Neural cell (in vitro differentiated cells): ENCODE measurements around the gene CACNG8. TPM values are rescaled to one million over a fixed set of nuclear protein-coding genes. Genes with fewer than 3 reads are reported as not detected.
A peak's percentile ranks its signal among the peaks of the same experiment; 100 is the strongest.

Experiments used
- H2AFZ ChIP-seq: fragments of 200-600, 300-800 bp; sonication (generic), shearing (Covaris generic); 2 replicates; pipeline ENCODE4 v1.6.0; 2014; ENCODE audit warnings: low read depth, mild to moderate bottlenecking, antibody characterized with exemption, low read length, moderate library complexity
- H3F3A ChIP-seq: fragments of 200-600 bp; shearing (Covaris generic); 2 replicates; pipeline ENCODE4 v1.6.1; 2016; ENCODE audit warnings: mild to moderate bottlenecking, moderate library complexity, mixed read lengths, antibody characterized with exemption, low read length; ENCODE audit not compliant: insufficient read depth, poor library complexity, severe bottlenecking
- H3K27ac ChIP-seq: fragments of 200-600, 300-800 bp; sonication (generic), shearing (Covaris generic); 2 replicates; pipeline ENCODE4 v1.5.1; 2014; ENCODE audit warnings: mild to moderate bottlenecking, low read length, moderate library complexity
- H3K27me3 ChIP-seq: fragments of 300-800, 200-600 bp; sonication (generic), shearing (Covaris generic); 2 replicates; pipeline ENCODE4 v1.6.0; 2014; ENCODE audit warnings: mild to moderate bottlenecking, low read depth, low read length, moderate library complexity; ENCODE audit not compliant: insufficient read depth
- H3K36me3 ChIP-seq: fragments of 300-800, 200-600 bp; sonication (generic), shearing (Covaris generic); 2 replicates; pipeline ENCODE4 v1.5.1; 2014; ENCODE audit warnings: mild to moderate bottlenecking, antibody characterized with exemption, low read length, moderate library complexity; ENCODE audit not compliant: insufficient read depth
- H3K4me2 ChIP-seq: fragments of 300-800, 200-600 bp; sonication (generic), shearing (Covaris generic); 2 replicates; pipeline ENCODE4 v1.6.0; 2014; ENCODE audit warnings: mild to moderate bottlenecking, low read length
- H3K4me3 ChIP-seq: fragments of 300-800, 200-600 bp; sonication (generic), shearing (Covaris generic); 2 replicates; pipeline ENCODE4 v1.5.1; 2014; ENCODE audit warnings: mild to moderate bottlenecking, low read length, moderate library complexity
- H3K79me2 ChIP-seq: fragments of 200-600 bp; shearing (Covaris generic); replicated peaks from 2 replicates; pipeline ENCODE4 v1.6.0; 2014; ENCODE audit warnings: mild to moderate bottlenecking, low read length, moderate library complexity; ENCODE audit not compliant: insufficient read depth
- H3K9ac ChIP-seq: fragments of 300-800, 200-600 bp; sonication (generic), shearing (Covaris generic); 2 replicates; pipeline ENCODE4 v1.6.1; 2016; ENCODE audit warnings: mild to moderate bottlenecking, low read length, mixed read lengths
- H3K9me2 ChIP-seq: fragments of 200-600 bp; shearing (Covaris generic); 2 replicates; pipeline ENCODE4 v1.6.1; 2016; ENCODE audit warnings: mild to moderate bottlenecking, low read length, mixed read lengths; ENCODE audit not compliant: insufficient read depth
- H3K9me3 ChIP-seq: fragments of 200-600, 300-800 bp; sonication (generic), shearing (Covaris generic); 2 replicates; pipeline ENCODE4 v1.6.1; 2016; ENCODE audit warnings: mild to moderate bottlenecking, mixed run types, low read length, moderate library complexity, mixed read lengths
- H4K20me1 ChIP-seq: fragments of 200-600 bp; shearing (Covaris generic); 2 replicates; pipeline ENCODE4 v1.6.1; 2016; ENCODE audit warnings: mild to moderate bottlenecking, mixed run types; ENCODE audit not compliant: insufficient read depth
- CTCF ChIP-seq: fragments of 450-650 bp; IDR thresholded peaks from 2 replicates; pipeline ENCODE4 v1.5.1; 2014; ENCODE audit warnings: antibody characterized with exemption, mild to moderate bottlenecking, moderate library complexity; ENCODE audit not compliant: poor library complexity, severe bottlenecking
- EP300 ChIP-seq: fragments of 450-650 bp; conservative IDR thresholded peaks from 2 replicates; pipeline ENCODE4 v1.6.1; 2014; ENCODE audit warnings: antibody characterized with exemption, mild to moderate bottlenecking, moderate library complexity; ENCODE audit not compliant: poor library complexity, severe bottlenecking
- EZH2 ChIP-seq: fragments of 200-600, 300-800 bp; shearing (Covaris generic), sonication (generic); IDR thresholded peaks from 2 replicates; pipeline ENCODE4 v1.6.1; 2014; ENCODE audit warnings: antibody characterized with exemption, low read length, borderline replicate concordance, mild to moderate bottlenecking; ENCODE audit not compliant: insufficient read depth, poor library complexity, severe bottlenecking
- MXI1 ChIP-seq: fragments of 450-650 bp; conservative IDR thresholded peaks from 2 replicates; pipeline ENCODE4 v1.6.1; 2014; ENCODE audit warnings: antibody characterized with exemption, mild to moderate bottlenecking; ENCODE audit not compliant: poor library complexity, severe bottlenecking
- POLR2AphosphoS5 ChIP-seq: IDR thresholded peaks from 2 replicates; pipeline ENCODE4 v1.6.1; 2012
- RAD21 ChIP-seq: fragments of 450-650 bp; conservative IDR thresholded peaks from 2 replicates; pipeline ENCODE4 v1.6.1; 2014; ENCODE audit warnings: antibody characterized with exemption, mild to moderate bottlenecking, moderate library complexity
- REST ChIP-seq: IDR thresholded peaks from 2 replicates; pipeline ENCODE4 v1.6.1; 2012; ENCODE audit warnings: borderline replicate concordance
- SMC3 ChIP-seq: fragments of 450-650 bp; conservative IDR thresholded peaks from 2 replicates; pipeline ENCODE4 v1.6.1; 2014; ENCODE audit warnings: antibody characterized with exemption, mild to moderate bottlenecking, moderate library complexity; ENCODE audit not compliant: poor library complexity
- TAF1 ChIP-seq: IDR thresholded peaks from 2 replicates; pipeline ENCODE4 v1.6.1; 2012; ENCODE audit warnings: low read depth
- polyA plus RNA-seq: library from polyadenylated mRNA; depleted of rRNA; stranded (reverse); fragments of >200 nt; gene quantifications from 2 replicates; pipeline ENCODE4 v1.2.3, GENCODE V29; 2014

The CACNG8 gene
- polyA plus RNA-seq, 1 donor from 2014 or later = 3.3 TPM

GRCh38 chr19:53960886-53961285 is 1.9 kb upstream of the CACNG8 start:
- Histone ChIP-seq H3F3A (no peaks in the 10 kb centered on the region), H3K4me3 (peak overlapping the region; percentile 73), H3K79me2 (peaks cover 7% of the 10 kb centered on the region), H2AFZ (no peak overlapping the region), H3K27ac (no peak overlapping the region), H3K9me2 (no peaks in the 10 kb centered on the region), H3K9ac (peak overlapping the region; percentile 17), H3K4me2 (peak overlapping the region; percentile 95), H4K20me1 (no peaks in the 10 kb centered on the region), H3K36me3 (peaks cover 4% of the 10 kb centered on the region), H3K9me3 (no peaks in the 10 kb centered on the region), H3K27me3 (no peaks in the 10 kb centered on the region)
- no peak for TF ChIP-seq EP300
- TF ChIP-seq TAF1 = no peak
- no peak for TF ChIP-seq REST
- TF ChIP-seq RAD21 = no peak
- TF ChIP-seq EZH2 = no peak
- TF ChIP-seq SMC3 = no peak
- TF ChIP-seq POLR2AphosphoS5 = no peak
- TF ChIP-seq CTCF = no peak
- TF ChIP-seq MXI1 = no peak

GRCh38 chr19:53961523-53962356 is 997 bp upstream of the CACNG8 start:
- H3K4me3 ChIP-seq = peak overlapping the region; percentile 73
- H3K36me3 ChIP-seq = peaks cover 4% of the 10 kb centered on the region
- H3K9ac ChIP-seq = peak overlapping the region; percentile 9
- H3K79me2 ChIP-seq = peaks cover 7% of the 10 kb centered on the region
- no peak overlapping the region for H3K27ac ChIP-seq
- TF ChIP-seq CTCF = no peak
- TF ChIP-seq RAD21 = no peak
- TF ChIP-seq REST = no peak
- TF ChIP-seq EZH2 = no peak
- TF ChIP-seq SMC3 = no peak
- TF ChIP-seq POLR2AphosphoS5 = no peak
- no peak for TF ChIP-seq TAF1
- TF ChIP-seq EP300 = no peak
- TF ChIP-seq MXI1 = no peak
- no peaks in the 10 kb centered on the region for H3K27me3 ChIP-seq
- no peaks in the 10 kb centered on the region for H3K9me3 ChIP-seq
- H3F3A ChIP-seq = no peaks in the 10 kb centered on the region
- peak overlapping the region; percentile 58 for H3K4me2 ChIP-seq
- no peak overlapping the region for H2AFZ ChIP-seq
- no peaks in the 10 kb centered on the region for H3K9me2 ChIP-seq
- no peaks in the 10 kb centered on the region for H4K20me1 ChIP-seq
